ENCODE data around the gene INSC.

- TF ChIP-seq POLR2A (IDR thresholded peaks at IDR 0.05) = no peak
- TF ChIP-seq, protein P1, sequence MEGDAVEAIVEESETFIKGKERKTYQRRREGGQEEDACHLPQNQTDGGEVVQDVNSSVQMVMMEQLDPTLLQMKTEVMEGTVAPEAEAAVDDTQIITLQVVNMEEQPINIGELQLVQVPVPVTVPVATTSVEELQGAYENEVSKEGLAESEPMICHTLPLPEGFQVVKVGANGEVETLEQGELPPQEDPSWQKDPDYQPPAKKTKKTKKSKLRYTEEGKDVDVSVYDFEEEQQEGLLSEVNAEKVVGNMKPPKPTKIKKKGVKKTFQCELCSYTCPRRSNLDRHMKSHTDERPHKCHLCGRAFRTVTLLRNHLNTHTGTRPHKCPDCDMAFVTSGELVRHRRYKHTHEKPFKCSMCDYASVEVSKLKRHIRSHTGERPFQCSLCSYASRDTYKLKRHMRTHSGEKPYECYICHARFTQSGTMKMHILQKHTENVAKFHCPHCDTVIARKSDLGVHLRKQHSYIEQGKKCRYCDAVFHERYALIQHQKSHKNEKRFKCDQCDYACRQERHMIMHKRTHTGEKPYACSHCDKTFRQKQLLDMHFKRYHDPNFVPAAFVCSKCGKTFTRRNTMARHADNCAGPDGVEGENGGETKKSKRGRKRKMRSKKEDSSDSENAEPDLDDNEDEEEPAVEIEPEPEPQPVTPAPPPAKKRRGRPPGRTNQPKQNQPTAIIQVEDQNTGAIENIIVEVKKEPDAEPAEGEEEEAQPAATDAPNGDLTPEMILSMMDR (IDR thresholded peaks at IDR 0.05 in 8 of 11, conservative IDR thresholded peaks at IDR 0.05 in 3 of 11) = no peak
- no peak for TF ChIP-seq POLR2AphosphoS5 (IDR thresholded peaks at IDR 0.05)
Measured at GRCh38 chr11:15229069-15229468, 114.3 kb downstream of the INSC start.

Measured in spleen (tissue), 7 donors.